Coronary artery (tissue), 2 donors: ENCODE data around the gene WNK2.
A peak's percentile ranks its signal among the peaks of the same experiment; 100 is the strongest.

Experiments
- DNase-seq: peaks from one replicate; pipeline ENCODE4 v3.0.0-alpha.2; 2017; ENCODE audit warnings: low spot score
- H3K27ac ChIP-seq, 2 donors: fragments of 200-600 bp; sonication (generic); one replicate each; pipeline ENCODE4 v1.5.1; 2016 to 2019
- H3K4me3 ChIP-seq: fragments of 200-600 bp; sonication (generic); 2 replicates; pipeline ENCODE4 v1.5.1; 2016; ENCODE audit warnings: mild to moderate bottlenecking, moderate library complexity
- TF ChIP-seq, protein P1 (sequence below): fragments of 200-600 bp; sonication (generic); IDR thresholded peaks from one replicate; pipeline ENCODE4 v1.5.1; 2019; ENCODE audit warnings: antibody characterized with exemption

WNK2 gene

DNA sequence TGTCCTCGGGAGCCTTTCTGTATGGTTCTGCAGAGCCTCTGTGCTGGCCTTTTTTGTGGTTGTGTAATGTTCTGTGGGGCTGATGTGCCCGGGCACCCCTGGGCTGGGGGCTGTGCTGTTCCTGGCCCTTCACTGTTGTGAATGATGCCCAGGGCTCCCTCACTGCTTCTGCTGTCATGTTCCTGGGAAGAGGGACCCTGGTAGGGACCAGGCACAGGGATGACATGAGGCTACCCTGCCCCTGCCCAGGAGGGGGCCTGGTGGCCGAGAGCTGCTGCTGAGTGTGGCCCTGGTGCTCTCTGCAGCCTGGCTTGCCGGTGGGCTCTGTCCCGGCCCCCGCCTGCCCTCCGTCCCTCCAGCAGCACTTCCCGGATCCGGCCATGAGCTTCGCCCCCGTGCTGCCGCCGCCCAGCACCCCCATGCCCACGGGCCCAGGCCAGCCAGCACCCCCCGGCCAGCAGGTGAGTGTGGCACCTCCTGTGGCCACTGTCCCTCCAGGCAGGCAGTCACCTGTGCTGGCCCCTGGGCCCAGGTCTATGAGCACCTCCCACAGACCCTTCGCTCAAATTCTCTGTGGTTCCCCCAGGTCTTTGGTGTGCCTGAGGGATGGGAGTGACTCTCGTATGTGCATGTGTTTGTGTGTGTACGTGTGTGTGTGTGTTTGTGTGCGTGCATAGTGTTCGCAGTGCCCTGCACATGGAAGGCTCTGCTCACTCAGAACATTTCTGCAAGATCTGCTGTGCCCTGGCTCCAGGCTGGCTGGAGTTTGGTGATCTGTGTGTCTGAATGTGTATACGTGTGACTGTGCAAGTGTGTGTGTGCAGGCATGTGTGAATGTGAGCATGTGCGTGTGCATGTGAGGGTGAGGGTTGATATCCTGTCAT is 72.3 kb downstream of the WNK2 start:
- no peak overlapping the region for H3K27ac ChIP-seq
- DNase-seq = no peak
- H3K4me3 ChIP-seq = no peak overlapping the region
- TF ChIP-seq, protein P1, sequence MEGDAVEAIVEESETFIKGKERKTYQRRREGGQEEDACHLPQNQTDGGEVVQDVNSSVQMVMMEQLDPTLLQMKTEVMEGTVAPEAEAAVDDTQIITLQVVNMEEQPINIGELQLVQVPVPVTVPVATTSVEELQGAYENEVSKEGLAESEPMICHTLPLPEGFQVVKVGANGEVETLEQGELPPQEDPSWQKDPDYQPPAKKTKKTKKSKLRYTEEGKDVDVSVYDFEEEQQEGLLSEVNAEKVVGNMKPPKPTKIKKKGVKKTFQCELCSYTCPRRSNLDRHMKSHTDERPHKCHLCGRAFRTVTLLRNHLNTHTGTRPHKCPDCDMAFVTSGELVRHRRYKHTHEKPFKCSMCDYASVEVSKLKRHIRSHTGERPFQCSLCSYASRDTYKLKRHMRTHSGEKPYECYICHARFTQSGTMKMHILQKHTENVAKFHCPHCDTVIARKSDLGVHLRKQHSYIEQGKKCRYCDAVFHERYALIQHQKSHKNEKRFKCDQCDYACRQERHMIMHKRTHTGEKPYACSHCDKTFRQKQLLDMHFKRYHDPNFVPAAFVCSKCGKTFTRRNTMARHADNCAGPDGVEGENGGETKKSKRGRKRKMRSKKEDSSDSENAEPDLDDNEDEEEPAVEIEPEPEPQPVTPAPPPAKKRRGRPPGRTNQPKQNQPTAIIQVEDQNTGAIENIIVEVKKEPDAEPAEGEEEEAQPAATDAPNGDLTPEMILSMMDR = no peak

DNA sequence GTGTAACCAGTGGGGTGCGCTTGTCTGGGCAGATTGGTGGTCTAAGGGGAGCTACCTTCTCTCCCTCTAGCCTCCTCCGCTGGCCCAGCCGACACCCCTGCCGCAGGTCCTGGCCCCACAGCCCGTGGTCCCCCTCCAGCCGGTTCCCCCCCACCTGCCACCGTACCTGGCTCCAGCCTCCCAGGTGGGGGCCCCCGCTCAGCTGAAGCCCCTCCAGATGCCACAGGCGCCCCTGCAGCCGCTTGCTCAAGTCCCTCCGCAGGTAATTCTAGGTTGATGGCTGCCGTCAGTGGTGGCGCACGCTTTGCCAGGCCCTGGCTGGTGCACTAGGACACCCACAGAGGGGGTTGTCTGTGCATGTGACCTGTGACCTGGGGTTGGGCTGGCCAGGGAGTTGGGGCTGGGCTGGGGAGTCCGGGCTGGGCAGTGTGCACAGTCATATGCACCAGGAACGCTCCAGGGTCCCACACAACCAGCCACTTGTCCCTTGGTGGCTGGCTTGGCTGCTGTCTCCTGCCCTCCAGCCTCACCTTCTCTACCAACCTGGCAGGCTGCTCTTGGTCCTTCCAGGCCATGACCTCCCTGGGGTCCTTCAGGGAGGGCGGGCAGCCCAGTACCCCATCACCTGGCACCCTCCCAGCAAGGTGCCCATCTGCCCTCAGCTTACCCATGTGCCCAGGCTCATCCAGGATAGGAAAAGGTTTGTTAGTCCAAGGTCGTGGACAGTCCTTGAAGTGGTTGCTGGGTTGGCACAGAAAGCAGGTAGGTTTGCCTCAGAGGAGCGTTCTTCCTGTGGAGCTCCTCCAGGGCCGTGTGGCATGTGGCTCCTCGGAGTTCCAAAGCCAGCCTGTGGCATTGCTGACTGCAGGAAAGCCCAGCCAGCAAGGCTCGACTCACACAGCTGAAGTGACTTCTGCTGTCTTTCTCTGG is 73.2 kb downstream of the WNK2 start:
- TF ChIP-seq, protein P1 = no peak
- Histone ChIP-seq H3K27ac (no peak overlapping the region), H3K4me3 (no peak overlapping the region)
- peak; percentile 64 for DNase-seq

DNA sequence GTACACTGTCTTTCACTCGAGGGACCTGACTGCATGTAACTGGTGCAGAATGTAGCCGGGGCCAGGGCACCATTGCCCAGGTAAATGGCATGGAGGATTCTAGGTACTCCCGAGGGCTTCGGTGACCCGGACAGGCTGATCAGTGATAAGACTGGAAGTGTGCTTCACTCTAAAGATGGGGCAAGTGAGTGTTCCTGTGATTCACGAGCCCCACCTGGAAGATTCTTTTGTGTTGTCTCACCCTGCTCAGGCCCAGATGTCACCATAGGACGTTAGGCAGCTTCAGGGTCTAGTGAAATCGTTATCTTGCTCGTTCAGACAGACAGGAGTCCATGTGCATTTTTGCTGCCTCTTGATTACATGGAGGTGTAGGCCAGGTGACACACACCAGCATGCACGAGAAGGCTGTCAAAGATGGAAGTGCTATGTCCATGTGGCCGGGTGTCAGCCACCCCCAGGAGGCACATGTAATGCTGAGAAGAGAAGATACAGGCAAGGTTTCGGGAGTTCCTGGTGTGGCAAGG is 73.9 kb downstream of the WNK2 start:
- Histone ChIP-seq H3K4me3 (no peak overlapping the region), H3K27ac (no peak overlapping the region)
- TF ChIP-seq, protein P1 = no peak
- DNase-seq = no peak

DNA sequence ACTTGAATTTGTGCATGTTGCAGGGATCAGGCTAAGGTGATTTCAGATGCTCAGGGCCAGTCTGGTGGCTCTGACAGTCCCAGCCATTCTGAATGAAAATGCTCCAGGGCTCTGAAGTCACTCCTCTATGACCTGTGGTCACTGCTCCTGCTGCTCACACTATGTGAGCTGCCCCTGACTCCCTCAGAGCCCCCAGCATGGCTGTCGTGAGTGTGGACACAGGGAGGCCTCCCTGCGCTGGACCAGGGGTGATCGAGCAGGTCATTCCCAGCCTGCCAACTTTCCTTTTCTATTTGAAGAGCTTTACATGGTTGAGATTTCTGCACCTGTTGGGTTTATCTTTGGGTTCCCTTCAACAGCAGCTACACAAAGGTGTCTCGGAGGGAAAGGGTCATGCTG is 74.5 kb downstream of the WNK2 start:
- no peak overlapping the region for H3K27ac ChIP-seq
- TF ChIP-seq, protein P1 = no peak
- DNase-seq = no peak
- H3K4me3 ChIP-seq = no peak overlapping the region

DNA sequence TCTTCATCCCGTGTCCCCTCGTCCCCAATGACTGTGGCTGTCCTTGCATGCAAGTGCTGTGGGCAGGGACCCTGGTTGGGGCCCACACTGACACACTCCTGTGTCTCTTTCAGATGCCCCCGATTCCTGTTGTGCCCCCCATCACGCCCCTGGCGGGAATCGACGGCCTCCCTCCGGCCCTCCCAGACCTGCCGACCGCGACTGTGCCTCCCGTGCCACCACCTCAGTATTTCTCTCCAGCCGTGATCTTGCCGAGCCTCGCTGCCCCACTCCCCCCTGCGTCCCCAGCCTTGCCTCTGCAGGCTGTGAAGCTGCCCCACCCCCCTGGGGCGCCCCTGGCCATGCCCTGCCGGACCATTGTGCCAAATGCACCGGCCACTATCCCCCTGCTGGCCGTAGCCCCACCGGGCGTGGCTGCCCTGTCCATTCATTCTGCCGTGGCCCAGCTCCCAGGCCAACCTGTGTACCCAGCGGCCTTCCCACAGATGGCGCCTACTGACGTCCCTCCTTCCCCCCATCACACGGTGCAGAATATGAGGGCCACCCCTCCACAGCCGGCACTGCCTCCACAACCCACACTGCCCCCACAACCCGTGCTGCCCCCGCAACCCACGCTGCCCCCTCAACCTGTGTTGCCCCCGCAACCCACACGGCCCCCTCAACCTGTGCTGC is 75.0 kb downstream of the WNK2 start:
- H3K4me3 ChIP-seq = no peak overlapping the region
- no peak overlapping the region for H3K27ac ChIP-seq
- DNase-seq = peak; percentile 69
- TF ChIP-seq, protein P1 = no peak

DNA sequence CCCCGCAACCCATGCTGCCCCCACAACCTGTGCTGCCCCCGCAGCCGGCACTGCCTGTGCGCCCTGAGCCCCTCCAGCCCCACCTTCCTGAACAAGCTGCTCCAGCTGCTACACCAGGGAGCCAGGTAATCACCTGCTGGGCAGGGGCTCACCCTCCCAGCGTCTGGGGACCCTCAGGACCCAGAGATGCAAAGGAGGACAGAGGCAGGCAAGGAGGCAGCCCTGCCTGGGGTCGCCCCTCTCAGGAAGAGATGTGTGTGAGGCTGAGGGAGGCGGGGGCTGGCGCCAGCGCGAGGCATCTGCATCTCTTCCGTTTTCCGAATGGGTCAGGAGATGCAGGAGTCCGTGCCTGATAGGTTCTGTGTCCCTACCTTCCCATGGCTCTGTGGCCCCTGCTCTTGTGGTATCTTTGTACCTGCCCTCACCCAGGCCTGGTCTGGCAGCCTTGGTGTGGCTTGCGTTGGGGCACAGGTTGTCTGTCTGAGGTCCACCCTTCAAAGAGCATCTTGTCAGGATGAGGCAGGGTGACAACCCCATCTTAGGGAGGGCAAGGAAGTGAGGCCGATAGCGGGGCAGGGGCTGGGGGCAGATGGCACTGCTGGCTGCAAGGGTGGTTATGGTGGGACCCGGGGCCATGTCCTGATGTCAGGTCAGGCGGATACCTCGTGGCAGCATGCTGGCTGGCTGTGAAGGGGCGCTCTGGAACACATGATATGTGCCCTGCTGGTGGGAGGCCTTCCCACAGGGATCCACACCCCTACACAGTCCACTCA is 75.7 kb downstream of the WNK2 start:
- DNase-seq = no peak
- H3K4me3 ChIP-seq = no peak overlapping the region
- H3K27ac ChIP-seq = no peak overlapping the region
- TF ChIP-seq, protein P1 = no peak
